Measurements from ENCODE around the gene SEMA4C.
"Not testable (repeated sequence)": the region's sequence is repeated elsewhere in the genome, so short reads cannot be mapped to it uniquely, and the experiment has no call there.

Gene SEMA4C

DNA sequence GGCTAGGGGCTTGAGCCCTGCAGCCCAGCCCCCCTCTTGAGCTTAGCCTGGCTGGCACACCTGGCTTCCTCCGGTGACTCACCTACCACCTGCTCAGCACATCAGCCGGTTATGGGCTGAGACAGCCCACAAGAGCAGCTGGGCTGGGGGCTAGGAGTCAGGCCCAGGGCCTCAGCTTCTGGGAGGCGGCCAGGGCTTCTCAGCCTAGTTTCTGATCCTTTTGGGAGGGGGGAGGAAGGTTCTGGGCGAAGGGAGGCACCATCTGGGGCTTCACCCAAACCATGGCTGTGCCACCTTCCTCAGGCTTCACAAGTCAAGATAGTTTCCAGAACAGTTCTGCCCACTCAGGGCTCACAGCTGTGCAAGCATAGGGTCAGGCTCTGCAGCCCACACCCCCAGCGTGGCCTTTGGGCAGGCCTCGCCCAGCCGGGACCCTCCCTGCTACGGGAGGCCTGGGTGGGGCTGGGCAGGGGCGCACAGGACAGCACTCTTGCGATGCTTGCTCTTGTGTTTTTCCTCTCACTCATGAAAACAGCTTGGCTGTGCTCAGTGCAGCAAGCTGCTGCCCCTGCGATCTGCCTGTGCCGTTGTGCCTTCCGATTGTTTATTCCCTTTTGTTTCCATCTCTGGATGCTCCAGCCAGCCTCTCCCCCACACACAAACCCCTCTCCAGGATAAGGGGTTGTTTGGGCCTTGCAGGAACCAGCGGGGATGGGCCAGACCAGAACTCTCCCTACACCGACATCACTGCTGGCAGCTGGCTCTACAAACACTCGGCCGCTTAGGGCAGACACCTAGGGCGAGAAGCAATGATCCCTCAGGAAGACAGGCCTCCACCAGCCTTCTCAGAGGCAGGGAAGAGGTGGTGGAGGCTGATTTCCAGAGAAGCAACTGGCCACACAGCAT lies 26.1 kb upstream of the SEMA4C start:
- DNase-seq = peak; percentile 61

DNA sequence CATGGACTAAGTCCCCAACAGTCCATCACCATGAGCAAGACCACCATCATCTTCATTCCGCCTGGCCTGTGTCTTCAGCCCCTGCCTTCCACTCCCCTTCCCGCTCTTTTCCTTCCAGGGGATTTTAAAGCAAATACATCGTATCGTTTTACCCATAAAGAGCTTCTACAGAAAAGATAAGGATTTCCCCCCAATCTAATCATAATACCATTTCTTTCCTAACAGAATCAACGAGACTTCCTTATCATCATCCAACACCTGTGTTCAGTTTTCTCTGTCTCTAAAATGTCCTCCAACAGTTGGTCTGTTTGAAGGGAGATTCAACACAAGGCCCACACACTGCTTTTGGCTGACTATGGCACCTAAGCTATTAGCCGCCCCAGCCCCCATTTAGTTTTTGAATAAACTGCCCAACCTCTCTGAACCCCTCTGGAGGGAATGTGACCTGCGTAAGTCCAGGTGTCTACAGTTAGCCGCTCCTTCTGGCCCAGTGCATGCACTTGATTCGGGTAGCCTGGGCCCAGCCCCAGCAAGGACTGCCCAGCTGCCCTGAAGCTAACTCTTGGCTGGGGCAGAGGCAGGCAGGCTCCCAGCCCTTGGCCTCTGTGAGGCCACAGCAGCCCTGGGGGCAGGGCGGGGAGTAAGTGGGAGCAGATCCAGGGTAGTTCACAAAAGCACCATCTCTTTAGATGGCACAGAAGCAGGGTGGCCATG lies 25.3 kb upstream of the SEMA4C start:
- no peak for DNase-seq

DNA sequence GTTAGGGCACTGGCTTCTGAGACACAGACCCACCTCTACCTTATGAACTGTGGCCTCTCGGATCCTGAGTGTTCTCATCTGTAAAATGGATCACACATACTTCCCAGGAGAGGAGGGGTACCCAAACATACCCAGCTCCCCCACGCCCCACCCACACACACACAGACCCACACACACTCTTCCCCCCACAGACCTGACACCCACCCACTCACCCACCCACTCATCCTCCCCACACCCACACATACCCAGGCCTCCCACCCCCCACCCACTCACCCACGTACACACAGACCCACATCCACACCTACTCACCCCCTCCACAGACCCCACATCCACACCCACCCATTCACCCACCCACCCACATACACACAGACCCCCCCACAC lies 24.3 kb upstream of the SEMA4C start:
- DNase-seq = no peak

DNA sequence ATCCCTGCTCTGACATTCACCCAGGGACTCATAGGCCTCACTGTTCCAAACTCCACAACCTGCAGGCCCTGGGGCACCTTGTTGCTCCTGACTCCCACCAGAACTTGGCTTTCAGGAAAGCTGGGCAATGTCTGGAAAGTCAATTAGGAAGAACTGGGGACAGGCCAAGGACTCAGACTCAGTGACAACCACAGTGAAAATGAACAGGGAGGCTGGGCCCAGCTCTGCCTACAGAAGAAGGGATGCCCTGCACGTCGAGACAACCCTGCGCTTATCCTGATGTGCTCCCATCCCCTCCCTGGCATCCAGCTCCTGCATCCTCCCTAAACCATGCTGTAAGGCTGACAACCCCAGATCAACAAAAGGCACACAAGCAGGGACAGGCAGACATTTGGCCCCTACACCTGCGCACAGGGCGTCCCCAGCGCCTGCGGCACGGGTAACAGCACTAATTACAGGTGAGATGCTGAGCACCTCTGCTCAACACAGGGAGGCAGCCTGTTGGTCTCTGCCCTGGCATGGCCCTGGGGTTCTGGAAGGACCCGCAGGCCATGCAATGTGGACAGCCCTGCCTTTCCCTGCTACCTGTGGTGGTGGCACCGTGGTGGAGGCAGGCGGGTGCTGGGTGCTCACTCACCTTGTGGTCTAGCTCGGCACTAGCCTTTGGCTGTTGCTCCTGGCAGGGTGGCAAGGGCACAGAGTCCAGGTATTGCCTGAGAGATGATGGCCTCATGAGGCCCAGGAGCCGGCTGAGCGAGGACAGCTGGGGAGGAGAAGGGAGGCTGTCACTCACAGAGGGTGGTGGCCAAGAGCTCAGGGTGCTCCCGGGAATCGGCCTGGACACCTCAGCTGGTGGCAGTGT lies 23.6 kb upstream of the SEMA4C start:
- DNase-seq = no peak

DNA sequence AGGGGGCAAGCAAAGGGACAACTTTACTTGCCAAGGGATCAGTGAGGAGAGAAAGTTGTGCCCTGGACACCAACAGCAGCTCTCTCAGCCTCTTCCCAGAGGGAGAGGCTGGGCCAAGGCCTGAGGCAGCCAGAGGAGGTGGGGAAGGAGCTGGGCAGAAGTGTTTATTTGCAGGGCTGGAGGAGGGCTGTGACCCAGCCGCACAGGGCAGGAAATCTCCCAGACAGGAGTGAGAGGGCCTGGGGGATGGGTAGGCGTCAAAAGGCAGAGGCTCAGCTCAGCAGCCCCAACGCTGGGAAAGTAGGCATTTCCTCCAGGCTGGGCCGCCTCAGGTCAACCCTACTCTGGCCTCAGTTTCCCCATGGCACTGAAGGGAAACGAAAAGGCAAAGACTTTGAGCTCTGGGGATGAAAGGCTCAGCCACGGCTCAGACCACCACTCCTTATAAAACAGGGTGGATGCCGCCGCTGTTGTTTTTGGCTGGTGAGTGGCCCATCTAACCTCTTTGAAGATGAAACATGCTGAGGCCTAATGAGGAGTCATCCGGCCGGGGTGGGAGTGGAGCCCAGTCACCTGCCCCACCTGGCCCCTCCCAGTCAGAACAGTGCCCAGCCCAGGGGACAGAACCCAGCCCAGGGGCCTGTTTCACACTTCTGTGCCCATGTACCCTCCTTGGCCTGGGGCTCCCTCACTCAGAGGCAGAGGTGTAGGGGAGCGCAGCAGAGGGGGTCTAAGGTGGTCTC lies 21.9 kb upstream of the SEMA4C start:
- no peak for DNase-seq

DNA sequence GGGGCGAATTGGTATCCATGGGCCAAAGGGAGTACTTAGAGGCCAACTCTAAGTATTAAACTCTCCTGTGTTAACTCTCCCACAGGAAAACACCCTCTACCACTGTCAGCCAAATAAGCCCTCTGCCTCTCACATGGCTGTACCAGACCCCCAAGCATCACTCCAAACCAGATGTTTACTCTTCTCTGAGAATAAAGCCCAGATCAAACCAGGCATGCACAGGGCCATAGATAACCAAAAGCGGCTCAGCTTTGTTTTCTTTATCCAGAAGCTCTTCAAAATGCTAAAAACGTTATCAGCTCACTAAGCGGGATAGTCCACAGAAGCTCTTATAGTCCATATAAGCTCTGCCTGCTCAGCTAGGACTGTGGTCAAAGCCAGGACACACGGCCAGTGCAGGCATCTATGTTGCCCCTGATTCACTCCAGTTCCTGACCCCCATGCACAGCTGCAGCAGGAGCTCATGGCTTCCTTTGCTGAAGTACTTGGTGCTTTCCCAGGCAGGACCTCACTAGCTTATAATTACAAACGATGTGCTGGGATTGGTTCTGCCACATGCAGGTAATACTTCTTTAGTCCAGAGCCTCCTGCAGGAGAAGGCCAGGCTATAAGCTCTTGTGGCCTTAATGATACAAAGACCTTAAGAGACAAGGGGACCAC lies 21.0 kb upstream of the SEMA4C start:
- no peak for DNase-seq

DNA sequence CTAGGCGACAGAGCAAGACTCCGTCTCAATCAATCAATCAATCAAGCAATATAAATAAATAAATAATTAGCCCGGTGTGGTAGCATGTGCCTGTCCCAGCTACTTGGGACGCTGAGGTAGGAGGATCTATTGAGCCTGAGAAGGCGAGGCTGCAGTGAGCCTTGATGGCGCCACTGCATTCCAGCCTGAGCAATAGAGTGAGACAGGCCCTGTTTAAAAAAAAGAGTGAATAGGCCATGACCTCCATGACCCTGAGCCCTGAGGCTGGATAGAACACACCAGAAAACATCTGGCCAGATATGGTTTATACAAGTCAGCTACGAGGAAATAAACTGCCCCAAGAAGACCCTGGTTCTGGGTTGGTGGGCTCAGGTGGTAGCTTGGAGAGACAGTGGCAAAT lies 20.4 kb upstream of the SEMA4C start:
- DNase-seq = no peak

DNA sequence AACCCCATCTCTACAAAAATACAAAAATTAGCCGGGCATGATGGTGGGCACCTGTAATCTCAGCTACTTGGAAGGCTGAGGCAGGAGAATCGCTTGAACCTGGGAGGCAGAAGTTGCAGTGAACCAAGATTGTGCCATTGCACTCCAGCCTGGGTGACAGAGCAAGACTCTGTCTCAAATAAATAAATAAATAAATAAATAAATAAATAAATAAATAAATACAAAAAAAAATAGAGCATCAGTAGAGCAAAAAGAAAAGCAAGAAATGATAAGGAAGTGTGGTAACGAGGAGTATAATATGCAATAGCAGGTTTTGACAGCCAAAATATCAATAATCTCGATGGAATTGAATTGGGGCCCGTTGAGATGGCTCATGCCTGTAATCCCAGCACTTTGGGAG lies 19.6 kb upstream of the SEMA4C start:
- DNase-seq = not testable (repeated sequence)

DNA sequence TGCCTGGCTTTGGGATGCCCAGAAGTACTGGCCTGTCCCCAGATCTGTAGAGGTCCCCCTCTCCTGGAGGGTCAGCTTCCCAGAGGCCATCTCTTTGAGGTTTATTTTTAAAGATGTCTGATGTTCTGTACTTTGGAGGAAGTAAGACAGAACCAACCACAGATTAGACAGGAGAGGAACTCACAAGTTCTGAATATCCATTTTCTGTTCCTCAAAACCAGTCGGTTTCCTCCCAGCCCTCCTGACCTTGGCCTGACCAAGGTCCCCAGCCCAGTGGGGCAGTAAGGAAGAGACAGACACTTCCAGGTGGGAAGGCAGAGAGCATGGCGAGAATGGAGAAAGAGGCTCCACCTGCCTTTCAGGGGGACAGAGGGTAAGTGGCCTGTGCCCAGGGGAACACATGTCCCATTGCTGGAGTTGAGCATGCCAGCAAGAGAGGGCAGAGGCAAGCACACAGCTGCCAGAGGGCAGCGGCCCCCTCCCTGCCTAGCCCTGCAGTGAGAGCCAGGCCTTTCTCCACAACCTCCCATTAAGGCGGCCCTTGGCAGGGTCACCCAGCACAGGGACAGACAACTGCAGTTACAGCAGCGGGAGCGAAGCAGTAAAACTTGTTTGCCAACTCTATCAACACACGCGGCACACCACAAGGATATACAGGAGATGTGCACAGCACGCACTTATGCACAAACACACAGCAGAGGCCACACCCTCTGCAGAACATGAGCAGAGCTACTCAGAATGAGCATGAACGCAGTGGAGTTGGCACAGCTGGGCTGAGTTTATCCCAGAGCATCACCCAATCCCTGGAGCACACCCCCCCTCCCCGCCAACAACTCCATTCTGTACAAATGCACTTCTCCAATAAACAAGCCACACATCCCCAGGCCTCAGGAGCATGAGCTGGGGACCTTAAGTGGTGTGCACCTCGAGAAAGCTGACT lies 18.5 kb upstream of the SEMA4C start:
- no peak for DNase-seq

DNA sequence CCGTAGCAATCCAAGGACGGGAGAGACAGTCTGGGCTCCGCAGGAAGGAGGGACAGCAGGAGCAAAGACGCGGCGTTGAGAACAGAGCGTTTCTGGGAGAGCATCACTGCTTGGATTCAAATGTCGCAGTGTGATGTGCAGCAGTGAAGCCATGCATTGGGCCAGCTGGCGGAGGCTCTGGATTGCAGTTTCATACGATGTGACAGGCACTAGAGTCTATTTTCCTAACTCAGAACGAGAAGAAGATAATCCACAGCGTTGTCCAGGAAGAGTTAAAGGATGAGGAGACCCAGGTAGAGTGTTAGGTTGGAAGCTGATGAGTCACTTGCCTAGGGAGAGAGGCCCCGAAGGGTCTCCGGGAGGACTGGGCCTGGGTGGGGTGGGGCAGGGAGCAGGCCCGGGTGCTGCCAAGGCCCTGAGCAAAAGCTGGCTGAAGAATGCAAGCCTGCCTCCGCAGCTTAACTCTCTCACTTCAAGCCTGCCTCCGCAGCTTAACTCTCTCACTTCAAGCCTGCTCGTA lies 17.7 kb upstream of the SEMA4C start:
- DNase-seq = no peak

DNA sequence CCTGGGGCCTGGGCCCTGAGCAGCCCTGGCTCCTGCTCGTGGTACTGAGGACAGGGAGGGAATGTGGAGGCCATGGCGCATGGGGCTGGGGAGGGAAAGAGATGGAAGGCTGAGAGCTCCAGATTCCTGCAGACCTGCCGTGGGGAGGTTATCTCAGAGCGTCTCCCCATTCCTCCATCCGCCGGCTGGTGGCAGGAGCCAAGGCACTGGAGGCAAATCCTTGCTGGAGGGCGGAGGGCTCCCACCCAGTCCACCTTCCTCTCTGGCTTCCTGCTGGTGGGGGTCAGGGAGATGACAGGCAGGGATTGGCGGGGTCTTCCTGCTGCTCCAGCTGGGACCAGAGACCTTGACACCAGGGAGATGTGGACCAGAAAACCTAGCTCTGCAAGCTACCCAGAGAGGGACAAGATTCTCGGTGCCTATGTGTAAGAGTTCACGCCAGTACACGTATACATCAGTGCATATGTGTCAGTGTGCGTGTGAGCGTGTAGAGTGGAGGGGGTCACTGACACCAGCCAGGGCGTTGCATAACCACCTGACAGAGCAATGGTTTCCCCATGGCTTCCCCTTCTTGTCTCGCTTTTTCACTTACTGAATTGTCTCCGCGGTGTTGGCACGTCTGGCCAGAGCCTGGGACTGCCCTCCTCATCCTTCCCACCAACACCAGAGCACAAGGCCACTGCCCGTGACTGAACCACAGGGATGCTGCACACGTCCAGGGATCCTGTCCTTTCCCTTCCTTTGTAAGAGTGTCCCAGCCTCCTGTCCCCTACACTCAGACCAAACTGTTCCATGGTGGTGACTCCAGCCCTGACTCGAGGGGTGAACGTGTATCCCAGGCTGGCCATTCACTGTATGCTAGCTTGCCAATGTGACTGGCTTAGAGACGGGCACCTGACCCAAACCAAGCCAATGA lies 15.8 kb upstream of the SEMA4C start:
- DNase-seq = no peak

DNA sequence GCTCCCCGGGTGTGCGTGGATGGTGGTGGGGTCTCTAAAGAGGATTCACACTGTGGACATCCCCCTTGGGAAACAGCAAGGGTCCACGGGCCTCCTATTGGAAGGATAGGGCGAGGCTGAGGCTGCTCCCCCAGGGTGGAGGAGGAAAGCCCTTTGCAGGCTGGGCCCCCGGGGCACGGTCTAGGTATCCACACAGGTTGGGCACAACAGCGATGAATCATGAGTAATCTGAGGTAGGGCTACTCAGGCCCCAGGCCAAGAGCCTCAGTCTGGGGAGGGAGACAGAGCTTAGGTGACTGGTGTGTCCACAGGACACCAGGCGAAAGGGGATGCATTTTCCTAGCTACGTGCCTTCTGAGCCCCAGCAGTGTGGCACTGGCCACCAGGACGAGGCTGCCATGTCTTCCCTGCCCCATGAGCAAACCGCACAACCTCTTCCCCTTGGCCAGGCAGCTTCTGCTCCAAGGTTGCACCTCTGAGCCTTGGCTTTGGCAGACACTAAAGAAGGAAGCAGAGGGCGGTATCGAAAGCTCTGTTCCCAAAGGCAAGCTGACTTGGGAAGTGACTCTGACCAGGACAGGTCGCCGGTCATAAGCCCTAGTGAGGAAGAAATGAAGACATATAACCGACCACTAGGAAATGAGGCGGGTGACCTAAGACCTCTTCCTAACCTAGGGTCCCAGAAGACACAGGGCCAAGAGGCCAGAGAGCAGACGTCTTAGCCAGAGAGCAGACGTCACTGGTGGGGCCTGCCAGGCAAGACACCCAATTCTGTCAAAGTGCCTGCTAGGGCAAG lies 14.6 kb upstream of the SEMA4C start:
- DNase-seq = no peak

DNA sequence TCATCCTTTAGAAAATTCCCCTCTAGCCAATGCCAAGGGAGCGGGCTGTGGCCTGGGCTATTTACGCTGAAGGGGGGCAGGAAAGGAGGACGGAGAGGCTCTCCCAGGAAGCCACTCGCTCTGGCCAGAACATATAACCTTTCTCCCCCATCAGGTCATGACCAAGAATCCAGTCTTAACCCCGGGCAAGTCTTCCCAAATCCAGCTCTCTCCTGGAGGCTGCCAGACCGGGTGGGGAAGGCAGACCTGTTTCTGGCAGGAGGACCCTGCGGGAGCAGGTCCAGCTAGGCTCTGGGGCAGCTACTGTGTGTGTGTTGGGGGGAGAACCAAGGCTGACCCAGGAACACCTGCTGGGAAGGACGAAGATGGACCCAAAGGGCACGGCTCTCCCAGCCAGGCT lies 13.4 kb upstream of the SEMA4C start:
- no peak for DNase-seq

DNA sequence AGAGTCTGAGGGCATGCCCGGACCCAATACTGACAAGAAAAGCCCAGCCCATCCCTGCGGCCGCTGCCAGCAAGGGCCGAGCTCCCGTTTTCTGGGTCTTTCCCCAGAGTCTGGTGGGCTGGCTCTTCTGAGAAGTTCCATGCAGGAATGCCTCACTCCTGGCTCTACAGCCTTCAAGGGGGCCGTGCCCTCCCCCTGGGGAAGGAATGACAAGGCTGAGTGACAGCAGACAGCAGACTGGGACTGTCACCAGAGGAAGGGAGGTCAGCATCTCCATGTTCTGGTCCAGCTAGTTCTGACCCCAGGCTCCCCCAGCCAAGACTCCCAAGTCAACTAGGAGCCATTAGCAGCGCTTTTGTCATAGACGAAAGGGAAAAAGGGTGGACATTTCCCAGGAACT lies 13.0 kb upstream of the SEMA4C start:
- no peak for DNase-seq

DNA sequence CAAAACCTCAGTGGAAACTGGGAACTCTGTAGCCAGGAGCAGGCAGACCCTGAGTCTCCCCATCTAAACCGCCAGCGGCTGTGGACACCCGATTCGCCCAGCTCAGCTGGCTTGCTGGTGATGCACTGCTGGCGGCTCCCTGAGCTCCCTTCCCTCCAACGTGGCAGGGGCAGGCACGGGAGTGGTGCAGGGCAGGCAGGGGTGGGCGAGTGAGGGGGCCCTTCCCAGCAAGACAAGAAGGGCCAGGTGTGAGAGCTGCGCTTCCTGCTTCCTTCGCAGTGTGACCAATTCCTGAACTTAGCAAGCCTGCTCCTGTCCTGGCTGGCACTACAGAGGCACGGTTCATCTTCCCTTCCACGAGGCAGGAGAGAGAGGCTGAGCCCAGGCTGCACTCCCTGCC lies 12.3 kb upstream of the SEMA4C start:
- DNase-seq = no peak

DNA sequence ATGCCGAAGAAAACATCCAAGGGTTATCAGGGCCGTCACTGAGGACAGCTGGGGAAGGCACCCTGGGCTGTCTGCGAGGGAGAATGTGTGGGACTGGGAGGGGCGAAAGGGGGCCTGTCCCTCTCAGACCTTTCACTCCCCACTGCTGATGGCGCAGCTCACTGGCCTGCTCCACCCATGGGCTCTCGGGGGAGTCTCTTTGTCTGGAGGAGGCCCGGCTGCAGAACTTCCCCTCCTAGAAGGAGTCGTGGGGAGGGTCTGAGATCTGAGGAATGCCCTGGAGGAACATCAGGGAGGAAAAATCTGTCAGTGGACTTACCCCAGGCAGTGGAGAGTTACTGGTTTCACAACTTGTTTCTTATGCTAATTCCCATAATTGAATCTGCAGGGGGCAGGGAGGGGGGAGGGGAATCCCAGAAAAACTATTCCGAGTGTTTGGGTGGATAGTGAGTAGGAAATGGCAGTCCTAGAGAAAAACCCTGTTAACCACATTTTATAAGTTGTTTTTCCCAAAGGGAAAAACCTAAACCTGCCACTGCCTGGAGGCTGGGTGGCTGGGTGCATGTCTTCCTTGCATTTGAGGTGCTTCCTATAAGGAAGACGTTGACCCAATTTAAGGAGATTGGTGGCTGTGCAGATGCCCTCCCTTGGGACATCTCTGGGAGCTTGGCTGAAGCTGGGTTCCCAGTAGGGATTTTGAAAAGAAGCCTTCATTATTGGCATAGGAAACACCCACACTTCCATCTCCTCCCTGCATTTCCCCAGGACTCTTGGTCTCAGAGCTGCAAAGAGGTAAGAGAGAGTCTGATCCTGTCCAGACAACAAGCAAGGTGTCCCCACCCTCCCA lies 11.7 kb upstream of the SEMA4C start:
- no peak for DNase-seq

DNA sequence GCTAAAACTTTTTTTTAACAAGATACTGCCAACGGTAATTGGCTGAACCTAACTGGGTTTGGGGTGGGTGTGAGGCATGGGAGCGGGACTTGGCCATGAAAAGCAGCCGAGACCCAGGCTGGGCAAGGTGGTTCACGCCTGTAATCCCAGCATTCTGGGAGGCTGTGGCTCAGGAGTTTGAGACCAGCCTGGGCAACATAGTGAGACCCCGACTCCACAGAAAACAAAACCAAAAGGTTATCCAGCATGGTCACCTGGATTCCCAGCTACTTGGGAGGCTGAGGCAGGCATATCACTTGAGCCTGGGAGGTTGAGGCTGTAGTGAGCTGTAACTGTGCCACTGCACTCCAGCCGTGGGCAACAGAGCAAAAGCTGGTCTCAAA lies 11.0 kb upstream of the SEMA4C start:
- no peak for DNase-seq

DNA sequence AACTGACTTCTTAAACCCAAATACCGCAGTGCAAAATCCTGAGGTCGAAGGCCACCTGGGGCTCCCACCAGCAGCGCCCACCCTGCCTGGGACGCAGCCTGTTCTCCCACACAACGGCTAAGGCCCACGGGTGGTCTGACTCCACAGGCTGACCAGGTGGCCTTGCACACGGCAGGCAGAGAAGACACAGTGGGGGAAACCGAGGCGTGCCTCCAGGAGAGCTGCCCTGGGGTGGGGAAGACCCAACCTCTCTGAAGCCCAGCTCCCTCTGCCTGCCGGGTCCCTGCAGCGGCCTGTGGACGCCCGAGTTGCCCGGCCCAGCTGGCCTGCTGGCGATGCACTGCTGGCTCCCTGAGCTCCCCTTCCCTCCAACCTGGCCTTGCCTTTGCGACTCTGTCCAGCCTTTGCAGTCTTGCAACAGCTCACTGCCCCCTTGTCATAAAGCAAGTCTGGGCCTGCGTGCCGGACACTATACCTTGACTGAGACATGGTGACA lies 9.7 kb upstream of the SEMA4C start:
- no peak for DNase-seq

Data from NCI-H1105 (cell line).